Esophagus squamous epithelium (tissue), 4 donors: Measurements from ENCODE around the gene PCBP2.

Experiments
- CTCF ChIP-seq, 6 experiments: fragments of 450-650 bp in 4 of 6; fragments of 200-600 bp in 2 of 6; sonication (generic) in 2 of 6; IDR thresholded peaks; one replicate each; pipeline ENCODE4 v1.5.1; 2016 to 2019; ENCODE audit warnings: antibody characterized with exemption in 6 of 6, mild to moderate bottlenecking in 4 of 6, moderate library complexity in 4 of 6
- POLR2A ChIP-seq, 4 donors: fragments of 450-650 bp; IDR thresholded peaks; one replicate each; pipeline ENCODE4 v1.6.1; 2017; ENCODE audit warnings: antibody characterized with exemption in 4 of 4, mild to moderate bottlenecking in 4 of 4, moderate library complexity in 3 of 4

- TF ChIP-seq CTCF (IDR thresholded peaks at IDR 0.05) (no peak), POLR2A (IDR thresholded peaks at IDR 0.05) (no peak)
Observed at GRCh38 chr12:53453953-53454640, 2.2 kb downstream of the PCBP2 start.
